ENCODE measurements around the gene B3GNT8. TPM values are rescaled to one million over a fixed set of nuclear protein-coding genes. Genes with fewer than 3 reads are reported as not detected.

B3GNT8 gene
- total and polyA plus RNA-seq, 9 of the 15 experiments (the other 6 are each of a cell fraction or from before 2014, with no cell fraction given) = 0.11 to 2.9 (median 0.65) TPM; not detected in 2

DNA sequence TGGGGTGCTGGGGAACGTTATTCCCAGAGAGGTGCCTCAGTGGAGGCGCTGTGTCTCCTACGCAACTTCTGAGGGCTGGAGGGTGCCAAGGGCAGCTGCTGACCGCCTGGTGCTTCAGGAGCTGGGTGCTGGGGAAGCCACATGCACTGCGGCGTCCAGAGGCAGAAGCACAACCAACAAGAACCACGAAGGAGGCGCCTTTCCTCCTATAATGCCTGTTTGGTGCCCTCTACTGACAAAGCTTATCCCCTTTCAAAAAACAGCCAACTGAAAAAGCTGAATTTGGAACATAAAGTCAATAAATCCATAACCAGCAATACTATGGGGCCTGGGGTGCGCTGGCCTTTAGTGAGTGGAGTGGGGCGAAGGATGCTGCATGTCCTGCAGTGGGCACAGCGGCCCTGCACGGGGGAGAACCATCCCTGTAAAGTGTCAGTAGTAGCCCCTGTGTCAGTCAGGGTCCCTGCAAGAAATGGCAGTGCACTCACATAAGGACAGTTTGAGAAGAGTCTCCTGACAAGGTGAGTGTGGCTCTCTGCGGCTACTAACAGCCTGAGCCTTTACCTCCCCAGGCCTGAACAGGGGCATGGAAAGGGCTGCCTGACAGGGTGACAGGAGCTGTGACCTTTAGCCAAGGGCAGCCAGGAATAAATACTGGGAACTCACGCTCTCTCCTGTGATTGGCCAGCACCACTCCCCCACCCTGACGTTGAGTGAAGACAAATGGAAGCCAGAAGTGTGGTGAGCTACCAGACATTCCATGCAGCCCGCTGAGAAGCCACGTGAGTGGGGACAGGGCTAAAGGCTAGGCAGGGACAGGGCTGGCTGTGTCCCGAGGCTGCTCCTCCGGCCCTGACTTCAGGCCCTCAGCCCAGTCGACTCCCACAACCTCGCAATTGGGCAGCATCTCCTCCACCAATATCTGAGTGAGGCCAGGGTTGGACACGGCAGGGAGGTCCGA, 4.5 kb upstream of the B3GNT8 start (continued):
- TF ChIP-seq HDAC1 (IDR thresholded peaks at IDR 0.05) (no peak), RAD21 (CRISPR knock-in tag; conservative IDR thresholded peaks at IDR 0.05 in 1 of 2, IDR thresholded peaks at IDR 0.05 in 1 of 2) (peak; percentile 36 to 66), ZSCAN29 (IDR thresholded peaks at IDR 0.05) (no peak), ZNF133 (CRISPR knock-in tag; IDR thresholded peaks at IDR 0.05) (no peak), MTF1 (CRISPR knock-in tag; IDR thresholded peaks at IDR 0.05; ENCODE audit: borderline replicate concordance) (no peak), FOXK2 (conservative IDR thresholded peaks at IDR 0.05 in 1 of 2, IDR thresholded peaks at IDR 0.05 in 1 of 2; ENCODE audit: low read depth in 2 of 2) (no peak), YBX1 (IDR thresholded peaks at IDR 0.05) (no peak), CHD4 (IDR thresholded peaks at IDR 0.05; ENCODE audit: insufficient read depth, insufficient replicate concordance, low read depth, low read length, poor library complexity, severe bottlenecking) (no peak), RCOR1 (IDR thresholded peaks at IDR 0.05; ENCODE audit: borderline replicate concordance in 1 of 2, low read depth in 2 of 2, low read length in 2 of 2) (no peak)
- TF ChIP-seq, protein P1, sequence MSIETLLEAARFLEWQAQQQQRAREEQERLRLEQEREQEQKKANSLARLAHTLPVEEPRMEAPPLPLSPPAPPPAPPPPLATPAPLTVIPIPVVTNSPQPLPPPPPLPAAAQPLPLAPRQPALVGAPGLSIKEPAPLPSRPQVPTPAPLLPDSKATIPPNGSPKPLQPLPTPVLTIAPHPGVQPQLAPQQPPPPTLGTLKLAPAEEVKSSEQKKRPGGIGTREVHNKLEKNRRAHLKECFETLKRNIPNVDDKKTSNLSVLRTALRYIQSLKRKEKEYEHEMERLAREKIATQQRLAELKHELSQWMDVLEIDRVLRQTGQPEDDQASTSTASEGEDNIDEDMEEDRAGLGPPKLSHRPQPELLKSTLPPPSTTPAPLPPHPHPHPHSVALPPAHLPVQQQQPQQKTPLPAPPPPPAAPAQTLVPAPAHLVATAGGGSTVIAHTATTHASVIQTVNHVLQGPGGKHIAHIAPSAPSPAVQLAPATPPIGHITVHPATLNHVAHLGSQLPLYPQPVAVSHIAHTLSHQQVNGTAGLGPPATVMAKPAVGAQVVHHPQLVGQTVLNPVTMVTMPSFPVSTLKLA (conservative IDR thresholded peaks at IDR 0.05) = 0 out of 4 replicates have a peak, but pooled peaks of 1 of the 2 experiments have one; percentile 14
- TF ChIP-seq, protein P2, sequence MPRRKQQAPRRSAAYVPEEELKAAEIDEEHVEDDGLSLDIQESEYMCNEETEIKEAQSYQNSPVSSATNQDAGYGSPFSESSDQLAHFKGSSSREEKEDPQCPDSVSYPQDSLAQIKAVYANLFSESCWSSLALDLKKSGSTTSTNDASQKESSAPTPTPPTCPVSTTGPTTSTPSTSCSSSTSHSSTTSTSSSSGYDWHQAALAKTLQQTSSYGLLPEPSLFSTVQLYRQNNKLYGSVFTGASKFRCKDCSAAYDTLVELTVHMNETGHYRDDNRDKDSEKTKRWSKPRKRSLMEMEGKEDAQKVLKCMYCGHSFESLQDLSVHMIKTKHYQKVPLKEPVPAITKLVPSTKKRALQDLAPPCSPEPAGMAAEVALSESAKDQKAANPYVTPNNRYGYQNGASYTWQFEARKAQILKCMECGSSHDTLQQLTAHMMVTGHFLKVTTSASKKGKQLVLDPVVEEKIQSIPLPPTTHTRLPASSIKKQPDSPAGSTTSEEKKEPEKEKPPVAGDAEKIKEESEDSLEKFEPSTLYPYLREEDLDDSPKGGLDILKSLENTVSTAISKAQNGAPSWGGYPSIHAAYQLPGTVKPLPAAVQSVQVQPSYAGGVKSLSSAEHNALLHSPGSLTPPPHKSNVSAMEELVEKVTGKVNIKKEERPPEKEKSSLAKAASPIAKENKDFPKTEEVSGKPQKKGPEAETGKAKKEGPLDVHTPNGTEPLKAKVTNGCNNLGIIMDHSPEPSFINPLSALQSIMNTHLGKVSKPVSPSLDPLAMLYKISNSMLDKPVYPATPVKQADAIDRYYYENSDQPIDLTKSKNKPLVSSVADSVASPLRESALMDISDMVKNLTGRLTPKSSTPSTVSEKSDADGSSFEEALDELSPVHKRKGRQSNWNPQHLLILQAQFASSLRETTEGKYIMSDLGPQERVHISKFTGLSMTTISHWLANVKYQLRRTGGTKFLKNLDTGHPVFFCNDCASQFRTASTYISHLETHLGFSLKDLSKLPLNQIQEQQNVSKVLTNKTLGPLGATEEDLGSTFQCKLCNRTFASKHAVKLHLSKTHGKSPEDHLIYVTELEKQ (CRISPR knock-in tag; IDR thresholded peaks at IDR 0.05) = no peak
- TF ChIP-seq, protein P3, sequence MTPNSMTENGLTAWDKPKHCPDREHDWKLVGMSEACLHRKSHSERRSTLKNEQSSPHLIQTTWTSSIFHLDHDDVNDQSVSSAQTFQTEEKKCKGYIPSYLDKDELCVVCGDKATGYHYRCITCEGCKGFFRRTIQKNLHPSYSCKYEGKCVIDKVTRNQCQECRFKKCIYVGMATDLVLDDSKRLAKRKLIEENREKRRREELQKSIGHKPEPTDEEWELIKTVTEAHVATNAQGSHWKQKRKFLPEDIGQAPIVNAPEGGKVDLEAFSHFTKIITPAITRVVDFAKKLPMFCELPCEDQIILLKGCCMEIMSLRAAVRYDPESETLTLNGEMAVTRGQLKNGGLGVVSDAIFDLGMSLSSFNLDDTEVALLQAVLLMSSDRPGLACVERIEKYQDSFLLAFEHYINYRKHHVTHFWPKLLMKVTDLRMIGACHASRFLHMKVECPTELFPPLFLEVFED (CRISPR knock-in tag; conservative IDR thresholded peaks at IDR 0.05) = no peak
- TF ChIP-seq, protein P4, sequence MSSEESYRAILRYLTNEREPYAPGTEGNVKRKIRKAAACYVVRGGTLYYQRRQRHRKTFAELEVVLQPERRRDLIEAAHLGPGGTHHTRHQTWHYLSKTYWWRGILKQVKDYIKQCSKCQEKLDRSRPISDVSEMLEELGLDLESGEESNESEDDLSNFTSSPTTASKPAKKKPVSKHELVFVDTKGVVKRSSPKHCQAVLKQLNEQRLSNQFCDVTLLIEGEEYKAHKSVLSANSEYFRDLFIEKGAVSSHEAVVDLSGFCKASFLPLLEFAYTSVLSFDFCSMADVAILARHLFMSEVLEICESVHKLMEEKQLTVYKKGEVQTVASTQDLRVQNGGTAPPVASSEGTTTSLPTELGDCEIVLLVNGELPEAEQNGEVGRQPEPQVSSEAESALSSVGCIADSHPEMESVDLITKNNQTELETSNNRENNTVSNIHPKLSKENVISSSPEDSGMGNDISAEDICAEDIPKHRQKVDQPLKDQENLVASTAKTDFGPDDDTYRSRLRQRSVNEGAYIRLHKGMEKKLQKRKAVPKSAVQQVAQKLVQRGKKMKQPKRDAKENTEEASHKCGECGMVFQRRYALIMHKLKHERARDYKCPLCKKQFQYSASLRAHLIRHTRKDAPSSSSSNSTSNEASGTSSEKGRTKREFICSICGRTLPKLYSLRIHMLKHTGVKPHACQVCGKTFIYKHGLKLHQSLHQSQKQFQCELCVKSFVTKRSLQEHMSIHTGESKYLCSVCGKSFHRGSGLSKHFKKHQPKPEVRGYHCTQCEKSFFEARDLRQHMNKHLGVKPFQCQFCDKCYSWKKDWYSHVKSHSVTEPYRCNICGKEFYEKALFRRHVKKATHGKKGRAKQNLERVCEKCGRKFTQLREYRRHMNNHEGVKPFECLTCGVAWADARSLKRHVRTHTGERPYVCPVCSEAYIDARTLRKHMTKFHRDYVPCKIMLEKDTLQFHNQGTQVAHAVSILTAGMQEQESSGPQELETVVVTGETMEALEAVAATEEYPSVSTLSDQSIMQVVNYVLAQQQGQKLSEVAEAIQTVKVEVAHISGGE (CRISPR knock-in tag; IDR thresholded peaks at IDR 0.05) = no peak

All from K562 (cell line).